B cell (primary cell): ENCODE measurements around the gene SPEG. TPM values are rescaled to one million over a fixed set of nuclear protein-coding genes. Genes with fewer than 3 reads are reported as not detected.

Source experiments
- ATAC-seq: fragments of 200-7000 bp; cut with Tn5 transposase; one replicate; pipeline ENCODE4 v1.10.0; 2021; ENCODE audit warnings: low read depth, mild to moderate bottlenecking, moderate number of reproducible peaks, moderate library complexity
- CTCF ChIA-PET: fragments of 350-600 bp; sonication (Branson Sonifier 250); formaldehyde crosslinking; loops from one replicate; lab custom pipeline; 2021; ENCODE audit warnings: antibody characterized with exemption, inconsistent platforms; lab: Charles Lee
- POLR2A ChIA-PET: fragments of 350-600 bp; sonication (Branson Sonifier 250); formaldehyde crosslinking; loops from one replicate; lab custom pipeline; 2021; ENCODE audit warnings: antibody characterized with exemption; lab: Charles Lee
- DNase-seq: peaks from one replicate; pipeline ENCODE4 v3.0.0; 2013
- H2AFZ ChIP-seq: 2 replicates; pipeline ENCODE4 v1.6.1; 2012; ENCODE audit warnings: mild to moderate bottlenecking, low read depth, low read length; ENCODE audit not compliant: insufficient read depth, poor library complexity, severe bottlenecking
- H3K27ac ChIP-seq, 2 donors: 1 replicate in 1 of 2; 2 replicates in 1 of 2; pipeline ENCODE4 v1.5.1; 2012 to 2013; ENCODE audit warnings: low read length in 2 of 2, mild to moderate bottlenecking in 2 of 2, moderate library complexity in 1 of 2
- H3K27me3 ChIP-seq, 4 experiments: fragments of 200-600 bp in 1 of 4; sonication (generic) in 1 of 4; replicated peaks in 1 of 4; 1 replicate in 2 of 4; 2 replicates in 2 of 4; pipeline versions ENCODE4 v1.6.1 to v1.7.0; 2013 to 2016; ENCODE audit warnings: low read length in 3 of 4, mild to moderate bottlenecking in 2 of 4, mixed read lengths in 1 of 4, moderate library complexity in 1 of 4; ENCODE audit not compliant: insufficient read depth in 4 of 4, control insufficient read depth in 3 of 4; ENCODE audit errors: control extremely low read depth in 1 of 4
- H3K36me3 ChIP-seq, 2 experiments: replicated peaks in 1 of 2; 1 replicate in 1 of 2; 2 replicates in 1 of 2; pipeline versions ENCODE4 v1.6.1 to v1.7.1; 2013; ENCODE audit warnings: low read length in 1 of 2; ENCODE audit not compliant: insufficient read depth in 2 of 2, control insufficient read depth in 1 of 2; ENCODE audit errors: control extremely low read depth in 1 of 2, extremely low read depth in 1 of 2
- H3K4me1 ChIP-seq, 2 donors: fragments of 200-600 bp in 1 of 2; sonication (generic) in 1 of 2; 1 replicate in 1 of 2; 2 replicates in 1 of 2; pipeline versions ENCODE4 v1.5.1 to v1.6.1; 2013 to 2017; ENCODE audit warnings: low read length in 2 of 2; ENCODE audit not compliant: control insufficient read depth in 2 of 2, insufficient read depth in 2 of 2
- H3K4me2 ChIP-seq: replicated peaks from 2 replicates; pipeline ENCODE3; 2012; ENCODE audit warnings: mild to moderate bottlenecking, low read depth, low read length; ENCODE audit not compliant: poor library complexity, severe bottlenecking
- H3K4me3 ChIP-seq, 5 experiments: fragments of 200-600 bp in 1 of 5; sonication (generic) in 1 of 5; 1 replicate in 3 of 5; 2 replicates in 2 of 5; pipeline versions ENCODE4 v1.5.1 to v1.7.0; 2011 to 2016; ENCODE audit warnings: low read length in 4 of 5, mild to moderate bottlenecking in 4 of 5, low read depth in 2 of 5, control low read depth in 1 of 5, moderate library complexity in 1 of 5; ENCODE audit not compliant: insufficient read depth in 1 of 5; ENCODE audit errors: control extremely low read depth in 1 of 5, extremely low read depth in 1 of 5
- H3K79me2 ChIP-seq: fragments of 200-600 bp; sonication (generic); one replicate; pipeline ENCODE4 v1.6.0; 2016; ENCODE audit warnings: low read length; ENCODE audit not compliant: control insufficient read depth, insufficient read depth
- H3K9ac ChIP-seq: fragments of 200-600 bp; sonication (generic); 2 replicates; pipeline ENCODE4 v1.6.1; 2017; ENCODE audit warnings: mild to moderate bottlenecking, low read length, moderate library complexity
- H3K9me3 ChIP-seq, 3 donors: one replicate each; pipeline versions ENCODE4 v1.6.1 to v1.7.1; 2013; ENCODE audit warnings: low read length in 2 of 3; ENCODE audit not compliant: control insufficient read depth in 2 of 3, insufficient read depth in 1 of 3; ENCODE audit errors: control extremely low read depth in 1 of 3
- H4K20me1 ChIP-seq: 2 replicates; pipeline ENCODE4 v1.6.0; 2012; ENCODE audit warnings: mild to moderate bottlenecking, low read length; ENCODE audit not compliant: insufficient read depth, control insufficient read depth, poor library complexity, severe bottlenecking
- H3K27ac Mint-ChIP-seq: one replicate; pipeline ENCODE4 v1.8.0; 2021; ENCODE audit warnings: mixed read lengths
- H3K27me3 Mint-ChIP-seq: one replicate; pipeline ENCODE4 v1.8.0; 2021; ENCODE audit warnings: mixed read lengths
- H3K4me1 Mint-ChIP-seq: one replicate; pipeline ENCODE4 v1.8.0; 2021; ENCODE audit warnings: mixed read lengths
- H3K4me3 Mint-ChIP-seq: one replicate; pipeline ENCODE4 v1.8.0; 2021; ENCODE audit warnings: mixed read lengths
- H3K9me3 Mint-ChIP-seq: one replicate; pipeline ENCODE4 v1.8.0; 2022; ENCODE audit warnings: mixed read lengths; ENCODE audit not compliant: insufficient read depth
- EZH2 ChIP-seq: IDR thresholded peaks from 2 replicates; pipeline ENCODE4 v1.6.1; 2012; ENCODE audit warnings: borderline replicate concordance, low read depth, mild to moderate bottlenecking, moderate library complexity, low read length; ENCODE audit not compliant: insufficient read depth, poor library complexity, severe bottlenecking
- WGBS: methylation state at CpG from one replicate; pipeline ENCODE4 v1.1.5; 2013; ENCODE audit warnings: missing lambda C conversion rate; ENCODE audit not compliant: insufficient coverage; 5-methylcytosine and 5-hydroxymethylcytosine counted together
- intact Hi-C: fragments of 100-400 bp; cut with micrococcal nuclease; formaldehyde crosslinking; loops from one replicate; pipeline ENCODE4 v1.10.0; 2022
- polyA plus RNA-seq: library from polyadenylated mRNA; depleted of rRNA; stranded (reverse); fragments of >200 nt; gene quantifications from 2 replicates; pipeline ENCODE4 v1.2.3, GENCODE V29; 2012
- total RNA-seq, 2 donors: library from RNA; stranded (reverse); fragments of 120-200 nt in 1 of 2; gene quantifications; 1 replicate in 1 of 2; 2 replicates in 1 of 2; pipeline versions ENCODE4 v1.2.3 to v1.2.4, GENCODE V29; 2013 to 2022
- TF ChIP-seq, protein P1 (sequence below): fragments of 200-600 bp; IDR thresholded peaks from one replicate; pipeline ENCODE4 v1.8.0; 2022; ENCODE audit warnings: antibody characterized with exemption, mild to moderate bottlenecking

Gene SPEG
- total and polyA plus RNA-seq, 2 donors (not counting 1 experiment from before 2014, with no cell fraction given) = 0.03 to 0.74 TPM

DNA sequence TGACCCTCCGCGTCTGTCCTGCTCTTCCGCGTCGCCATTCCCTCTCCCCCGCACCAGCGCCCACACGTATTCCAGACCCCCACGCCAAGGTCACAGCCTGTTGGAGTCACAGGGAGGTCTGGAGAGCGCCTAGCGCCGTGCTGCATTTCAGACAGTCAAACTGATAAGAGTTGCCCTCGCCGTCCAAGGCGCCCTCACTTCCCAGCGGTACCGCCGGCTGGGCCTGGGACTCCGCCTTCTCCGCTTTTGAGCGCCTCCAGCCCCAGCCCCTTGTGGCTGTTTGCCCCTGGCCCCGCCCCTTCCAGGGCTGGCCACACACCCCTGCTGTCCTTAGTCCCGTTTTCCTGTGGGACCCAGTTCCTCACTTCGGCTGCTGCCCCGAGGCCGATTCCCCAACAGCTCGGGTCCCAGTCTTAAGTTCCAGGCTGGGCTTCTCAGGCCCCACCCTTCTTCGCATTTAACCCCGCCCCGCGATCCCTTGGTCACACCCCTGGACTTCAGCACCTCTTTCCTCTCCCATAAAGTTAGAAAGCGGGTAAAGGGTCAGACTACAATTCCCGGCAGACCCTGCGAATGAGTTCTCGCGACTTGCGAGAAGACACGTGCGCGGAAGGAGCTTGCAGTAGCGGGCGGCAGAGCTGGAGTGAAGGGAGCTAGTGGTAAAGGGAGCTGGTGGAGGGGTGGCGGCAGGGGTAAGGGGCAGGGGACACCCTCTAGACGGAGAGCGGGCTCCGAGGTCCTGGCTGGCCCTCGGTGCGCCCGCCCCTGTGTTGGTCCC, 63.8 kb downstream of the SPEG start, which contains the start of gene GMPPA:
Gene GMPPA, plus strand, starts transcription at position 612 of the 778 bp plus-strand sequence. CDS start 1,085 bp downstream, outside the sequence.
- Histone ChIP-seq H3K4me1 (peaks cover 38% of the 10 kb centered on the region in 2 donors), H3K27me3 (peaks cover 0 to 46% (median 23%) of the 10 kb centered on the region in 4 experiments), H3K9ac (peak within 1 kb of the TSS; percentile 92), H3K36me3 (peaks cover 0 to 4% of the 10 kb centered on the region in 2 experiments), H2AFZ (peak within 1 kb of the TSS; percentile 97), H3K27ac (peak within 1 kb of the TSS in 1 of 2 donors; percentile 84), H3K4me2 (peak within 1 kb of the TSS; percentile 98), H3K4me3 (peak within 1 kb of the TSS; percentile 65 to 90 (median 79)), H3K9me3 (peaks cover 0 to 21% (median 0%) of the 10 kb centered on the region in 3 donors), H3K79me2 (peaks cover 19% of the 10 kb centered on the region), H4K20me1 (no peaks in the 10 kb centered on the region)
- WGBS = 1% methylated on average over 44 of the region's 49 CpGs
- Mint-ChIP-seq H3K4me1 (peaks cover 32% of the 10 kb centered on the region), H3K27ac (peak within 1 kb of the TSS; percentile 87), H3K9me3 (no peaks in the 10 kb centered on the region), H3K4me3 (peak within 1 kb of the TSS; percentile 93), H3K27me3 (peaks cover 33% of the 10 kb centered on the region)
- DNase-seq (peak; percentile 94), ATAC-seq (peak; percentile 96)
- POLR2A ChIA-PET = interaction anchor here (0.8 to 2.8 kb wide), 2 partner anchors 10 to 111 kb away, joined by 3 to 10 read pairs; partner anchors contain the start of gene DNPEP
- intact Hi-C loops = loop anchor here (1.0 to 5.0 kb wide), 6 partner anchors 45 to 1226 kb away; partner anchors contain the start of genes AAMP, CHPF, CNOT9 and CNPPD1
- TF ChIP-seq, protein P1, sequence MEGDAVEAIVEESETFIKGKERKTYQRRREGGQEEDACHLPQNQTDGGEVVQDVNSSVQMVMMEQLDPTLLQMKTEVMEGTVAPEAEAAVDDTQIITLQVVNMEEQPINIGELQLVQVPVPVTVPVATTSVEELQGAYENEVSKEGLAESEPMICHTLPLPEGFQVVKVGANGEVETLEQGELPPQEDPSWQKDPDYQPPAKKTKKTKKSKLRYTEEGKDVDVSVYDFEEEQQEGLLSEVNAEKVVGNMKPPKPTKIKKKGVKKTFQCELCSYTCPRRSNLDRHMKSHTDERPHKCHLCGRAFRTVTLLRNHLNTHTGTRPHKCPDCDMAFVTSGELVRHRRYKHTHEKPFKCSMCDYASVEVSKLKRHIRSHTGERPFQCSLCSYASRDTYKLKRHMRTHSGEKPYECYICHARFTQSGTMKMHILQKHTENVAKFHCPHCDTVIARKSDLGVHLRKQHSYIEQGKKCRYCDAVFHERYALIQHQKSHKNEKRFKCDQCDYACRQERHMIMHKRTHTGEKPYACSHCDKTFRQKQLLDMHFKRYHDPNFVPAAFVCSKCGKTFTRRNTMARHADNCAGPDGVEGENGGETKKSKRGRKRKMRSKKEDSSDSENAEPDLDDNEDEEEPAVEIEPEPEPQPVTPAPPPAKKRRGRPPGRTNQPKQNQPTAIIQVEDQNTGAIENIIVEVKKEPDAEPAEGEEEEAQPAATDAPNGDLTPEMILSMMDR = no peak
- no peak for TF ChIP-seq EZH2
- CTCF ChIA-PET = interaction anchor here (0.6 to 10.4 kb wide), 10 partner anchors 11 to 100 kb away, joined by 3 to 123 read pairs (median 4); partner anchors contain the start of genes ASIC4 and STK11IP
